Ascending aorta (tissue), 2 donors: ENCODE results near the gene FAM3A. TPM values are rescaled to one million over a fixed set of nuclear protein-coding genes. Genes with fewer than 3 reads are reported as not detected.
A peak's percentile ranks its signal among the peaks of the same experiment; 100 is the strongest.
"Not testable (repeated sequence)": the region's sequence is repeated elsewhere in the genome, so short reads cannot be mapped to it uniquely, and the experiment has no call there.

Source experiments
- DNase-seq, 2 donors: peaks; one replicate each; pipeline ENCODE4 v3.0.0-alpha.2; 2019; ENCODE audit warnings: low spot score in 2 of 2
- H3K27ac ChIP-seq, 2 donors: fragments of 200-600 bp; sonication (generic); one replicate each; pipeline ENCODE4 v1.5.1; 2016 to 2017; ENCODE audit warnings: mild to moderate bottlenecking in 1 of 2
- H3K27me3 ChIP-seq: fragments of 200-600 bp; sonication (generic); one replicate; pipeline ENCODE4 v1.5.1; 2017
- H3K36me3 ChIP-seq, 2 donors: fragments of 200-600 bp; sonication (generic); one replicate each; pipeline ENCODE4 v1.5.1; 2016
- H3K4me1 ChIP-seq, 2 donors: fragments of 200-600 bp; sonication (generic); one replicate each; pipeline ENCODE4 v1.5.1; 2016 to 2017; ENCODE audit warnings: mild to moderate bottlenecking in 1 of 2
- H3K4me3 ChIP-seq, 2 donors: fragments of 200-600 bp; sonication (generic); one replicate each; pipeline ENCODE4 v1.5.1; 2016 to 2017; ENCODE audit warnings: mild to moderate bottlenecking in 1 of 2
- H3K9me3 ChIP-seq, 2 donors: fragments of 200-600 bp; sonication (generic); one replicate each; pipeline ENCODE4 v1.5.1; 2016
- CTCF ChIP-seq, 3 experiments: fragments of 200-600 bp in 2 of 3; fragments of 450-650 bp in 1 of 3; sonication (generic) in 2 of 3; IDR thresholded peaks; one replicate each; pipeline ENCODE4 v1.5.1; 2016 to 2019; ENCODE audit warnings: antibody characterized with exemption in 3 of 3, mild to moderate bottlenecking in 1 of 3, moderate library complexity in 1 of 3
- intact Hi-C: fragments of 100-400 bp; cut with DNase I; formaldehyde crosslinking; loops from one replicate; pipeline ENCODE4 v1.15.1; 2023
- total RNA-seq: library from RNA; depleted of rRNA; stranded (reverse); fragments of >200 nt; gene quantifications from one replicate; pipeline ENCODE4 v1.1.0, GENCODE V29; 2016

FAM3A gene
- total RNA-seq, 1 donor from 2014 or later, result 69.9 TPM

- Histone ChIP-seq H3K4me1 (no peaks in the 10 kb centered on the region), H3K27me3 (no peaks in the 10 kb centered on the region), H3K36me3 (peaks cover 0 to 16% of the 10 kb centered on the region in 2 donors), H3K4me3 (no peak overlapping the region), H3K9me3 (no peaks in the 10 kb centered on the region), H3K27ac (no peak overlapping the region)
- no peak for DNase-seq
- intact Hi-C loops, result no loop called here
- no peak for TF ChIP-seq CTCF (IDR thresholded peaks at IDR 0.05)
Measured at GRCh38 chrX:154502098-154502497, 13.9 kb downstream of the FAM3A start.

- H3K27ac ChIP-seq, H3K9me3 ChIP-seq, H3K4me1 ChIP-seq, H3K4me3 ChIP-seq, DNase-seq, H3K36me3 ChIP-seq, H3K27me3 ChIP-seq, intact Hi-C loops: not testable (repeated sequence)
Measured at GRCh38 chrX:154501423-154501822, 14.6 kb downstream of the FAM3A start.

GRCh38 chrX:154496591-154497137 is 19.4 kb downstream of the FAM3A start:
- H3K9me3 ChIP-seq, DNase-seq, H3K4me1 ChIP-seq, H3K27me3 ChIP-seq, intact Hi-C loops, H3K4me3 ChIP-seq, H3K36me3 ChIP-seq, H3K27ac ChIP-seq: not testable (repeated sequence)

- H3K4me3 ChIP-seq, result no peak overlapping the region
Measured at GRCh38 chrX:154495472-154495922, 20.5 kb downstream of the FAM3A start.

GRCh38 chrX:154494715-154495114 is 21.3 kb downstream of the FAM3A start:
- no peaks in the 10 kb centered on the region for H3K36me3 ChIP-seq
- DNase-seq, result no peak
- intact Hi-C loops, result no loop called here

More at GRCh38 chrX:154495472-154495922, 20.5 kb downstream of the FAM3A start:
- H3K9me3 ChIP-seq, result no peaks in the 10 kb centered on the region
- no peaks in the 10 kb centered on the region for H3K4me1 ChIP-seq
- DNase-seq, result no peak
- H3K36me3 ChIP-seq, result no peaks in the 10 kb centered on the region
- no peak overlapping the region for H3K27ac ChIP-seq
- no peak for TF ChIP-seq CTCF (IDR thresholded peaks at IDR 0.05)
- H3K27me3 ChIP-seq, result no peaks in the 10 kb centered on the region
- intact Hi-C loops, result no loop called here

GRCh38 chrX:154490414-154491083 is 25.5 kb downstream of the FAM3A start, which contains the start of gene SLC10A3:
Gene SLC10A3, minus strand, starts transcription at chrX:154490629. Its CDS starts 1,689 bp downstream, at chrX:154488940.
- peak within 1 kb of the TSS; percentile 88 to 97 for H3K27ac ChIP-seq
- peak within 1 kb of the TSS; percentile 64 to 94 for H3K4me3 ChIP-seq
- H3K4me1 ChIP-seq, result peaks cover 0 to 7% of the 10 kb centered on the region in 2 donors
- intact Hi-C loops, result loop anchor here (1.0 kb wide), 1 partner anchor 26 kb away; the partner anchor contains the start of gene FAM3A
- peak; percentile 74 to 96 for DNase-seq
- H3K36me3 ChIP-seq, result peaks cover 0 to 6% of the 10 kb centered on the region in 2 donors
- H3K27me3 ChIP-seq, result no peaks in the 10 kb centered on the region
- H3K9me3 ChIP-seq, result no peaks in the 10 kb centered on the region
- TF ChIP-seq CTCF (IDR thresholded peaks at IDR 0.05), result no peak

More at GRCh38 chrX:154494715-154495114, 21.3 kb downstream of the FAM3A start:
- Histone ChIP-seq H3K27ac (no peak overlapping the region), H3K4me1 (no peaks in the 10 kb centered on the region), H3K4me3 (no peak overlapping the region), H3K27me3 (no peaks in the 10 kb centered on the region), H3K9me3 (no peaks in the 10 kb centered on the region)
- no peak for TF ChIP-seq CTCF (IDR thresholded peaks at IDR 0.05)
